HEK293T (cell line): ENCODE measurements around the gene RBBP8.

Source experiments
- HDGF ChIP-seq: fragments of 450-650 bp; IDR thresholded peaks from 2 replicates; pipeline ENCODE4 v1.6.1; 2017; ENCODE audit warnings: antibody characterized with exemption, borderline replicate concordance
- SP1 ChIP-seq: fragments of 450-650 bp; IDR thresholded peaks from 2 replicates; pipeline ENCODE4 v1.6.1; 2017

GRCh38 chr18:23053776-23054457 is 120.8 kb downstream of the RBBP8 start:
- TF ChIP-seq HDGF (no peak), SP1 (no peak)
